ENCODE measurements around the gene FAM171A2.

DNA sequence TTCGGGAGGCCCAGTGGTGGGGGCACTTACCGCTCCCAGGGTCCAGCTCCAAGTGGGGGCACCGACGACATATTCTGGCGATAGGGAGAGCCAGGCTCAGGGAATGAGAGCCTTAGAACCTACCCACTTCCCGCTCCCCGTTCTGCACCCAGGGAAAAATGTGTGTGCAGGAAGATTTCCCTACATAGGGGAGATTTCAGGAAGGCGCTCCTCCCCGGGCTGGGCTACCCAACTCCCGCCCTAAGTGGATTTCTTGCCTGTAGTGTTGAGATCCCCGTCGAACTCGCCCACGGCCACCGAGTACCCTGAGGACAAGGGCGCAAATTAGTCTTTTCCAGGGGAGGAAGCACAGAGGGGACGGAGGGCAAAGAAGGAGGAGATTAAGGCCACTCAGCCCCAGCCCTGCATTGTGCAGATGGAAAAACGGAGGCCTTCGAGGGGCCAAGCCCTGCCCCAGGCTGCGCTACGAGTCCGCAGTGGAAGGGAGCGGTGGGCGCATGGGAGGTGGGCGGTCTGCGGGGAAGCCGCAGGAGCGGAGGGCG, 20.7 kb upstream of the FAM171A2 start:
- no peak for TF ChIP-seq POLR2A (IDR thresholded peaks at IDR 0.05)
- TF ChIP-seq, protein P1, sequence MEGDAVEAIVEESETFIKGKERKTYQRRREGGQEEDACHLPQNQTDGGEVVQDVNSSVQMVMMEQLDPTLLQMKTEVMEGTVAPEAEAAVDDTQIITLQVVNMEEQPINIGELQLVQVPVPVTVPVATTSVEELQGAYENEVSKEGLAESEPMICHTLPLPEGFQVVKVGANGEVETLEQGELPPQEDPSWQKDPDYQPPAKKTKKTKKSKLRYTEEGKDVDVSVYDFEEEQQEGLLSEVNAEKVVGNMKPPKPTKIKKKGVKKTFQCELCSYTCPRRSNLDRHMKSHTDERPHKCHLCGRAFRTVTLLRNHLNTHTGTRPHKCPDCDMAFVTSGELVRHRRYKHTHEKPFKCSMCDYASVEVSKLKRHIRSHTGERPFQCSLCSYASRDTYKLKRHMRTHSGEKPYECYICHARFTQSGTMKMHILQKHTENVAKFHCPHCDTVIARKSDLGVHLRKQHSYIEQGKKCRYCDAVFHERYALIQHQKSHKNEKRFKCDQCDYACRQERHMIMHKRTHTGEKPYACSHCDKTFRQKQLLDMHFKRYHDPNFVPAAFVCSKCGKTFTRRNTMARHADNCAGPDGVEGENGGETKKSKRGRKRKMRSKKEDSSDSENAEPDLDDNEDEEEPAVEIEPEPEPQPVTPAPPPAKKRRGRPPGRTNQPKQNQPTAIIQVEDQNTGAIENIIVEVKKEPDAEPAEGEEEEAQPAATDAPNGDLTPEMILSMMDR (IDR thresholded peaks at IDR 0.05): no peak

Measured in body of pancreas (tissue), 4 donors.